ENCODE results near the gene DNMBP.
"Not testable (repeated sequence)": the region's sequence is repeated elsewhere in the genome, so short reads cannot be mapped to it uniquely, and the experiment has no call there.

DNMBP gene

GRCh38 chr10:99917963-99918825 is 91.6 kb downstream of the DNMBP start:
- DNase-seq (ENCODE audit: low spot score), result peak; percentile 21

GRCh38 chr10:99916776-99917175 is 93.0 kb downstream of the DNMBP start:
- no peak for DNase-seq (ENCODE audit: low spot score)

GRCh38 chr10:99915414-99915813 is 94.3 kb downstream of the DNMBP start:
- DNase-seq (ENCODE audit: low spot score), result no peak

GRCh38 chr10:99914236-99914635 is 95.5 kb downstream of the DNMBP start:
- DNase-seq (ENCODE audit: low spot score), result no peak

- DNase-seq (ENCODE audit: low spot score), result no peak
Observed at GRCh38 chr10:99913831-99914235, 95.9 kb downstream of the DNMBP start.

GRCh38 chr10:99912041-99912440 is 97.7 kb downstream of the DNMBP start:
- DNase-seq (ENCODE audit: low spot score), result no peak

GRCh38 chr10:99908512-99908911 is 101.2 kb downstream of the DNMBP start:
- no peak for DNase-seq (ENCODE audit: low spot score)

GRCh38 chr10:99906470-99906869 is 103.3 kb downstream of the DNMBP start:
- DNase-seq (ENCODE audit: low spot score), result no peak

GRCh38 chr10:99905971-99906370 is 103.8 kb downstream of the DNMBP start:
- DNase-seq (ENCODE audit: low spot score), result no peak

- no peak for DNase-seq (ENCODE audit: low spot score)
Observed at GRCh38 chr10:99895867-99896266, 113.9 kb downstream of the DNMBP start.

- not testable (repeated sequence) for DNase-seq (ENCODE audit: low spot score)
Observed at GRCh38 chr10:99895066-99895465, 114.7 kb downstream of the DNMBP start.

- no peak for DNase-seq (ENCODE audit: low spot score)
Observed at GRCh38 chr10:99894613-99895012, 115.1 kb downstream of the DNMBP start.

GRCh38 chr10:99888622-99889021 is 121.1 kb downstream of the DNMBP start:
- no peak for DNase-seq (ENCODE audit: low spot score)

- no peak for DNase-seq (ENCODE audit: low spot score)
Observed at GRCh38 chr10:99883523-99883922, 126.2 kb downstream of the DNMBP start.

GRCh38 chr10:99881371-99881770 is 128.4 kb downstream of the DNMBP start:
- no peak for DNase-seq (ENCODE audit: low spot score)

GRCh38 chr10:99880080-99880835 is 129.5 kb downstream of the DNMBP start:
- no peak for DNase-seq (ENCODE audit: low spot score)

- DNase-seq (ENCODE audit: low spot score), result no peak
Observed at GRCh38 chr10:99875473-99875872, 134.3 kb downstream of the DNMBP start.

GRCh38 chr10:99874341-99875085 is 135.2 kb downstream of the DNMBP start:
- DNase-seq (ENCODE audit: low spot score), result no peak

GRCh38 chr10:99873846-99874245 is 135.9 kb downstream of the DNMBP start:
- no peak for DNase-seq (ENCODE audit: low spot score)

- no peak for DNase-seq (ENCODE audit: low spot score)
Observed at GRCh38 chr10:99872367-99873162, 137.2 kb downstream of the DNMBP start.

- DNase-seq (ENCODE audit: low spot score), result peak; percentile 26
Observed at GRCh38 chr10:99870123-99870730, 139.5 kb downstream of the DNMBP start.
